ENCODE results near the gene HOXA13. TPM values are rescaled to one million over a fixed set of nuclear protein-coding genes. Genes with fewer than 3 reads are reported as not detected.

The HOXA13 gene
- total RNA-seq, 4 donors from 2014 or later, result not detected

GRCh38 chr7:27180431-27181420 is 19.2 kb downstream of the HOXA13 start:
- Histone ChIP-seq H3K9me3 (no peaks in the 10 kb centered on the region), H3K4me3 (replicated peaks in 1 of 3) (no peak overlapping the region), H3K36me3 (no peaks in the 10 kb centered on the region), H3K27ac (no peak overlapping the region), H3K27me3 (peaks cover 88% of the 10 kb centered on the region), H3K4me1 (peaks cover 15 to 28% of the 10 kb centered on the region in 2 donors)
- TF ChIP-seq POLR2A (IDR thresholded peaks at IDR 0.05) (no peak), CTCF (IDR thresholded peaks at IDR 0.05) (no peak)
- DNase-seq, result no peak
- intact Hi-C loops (cut with DNase I), result no loop called here
- 33 to 48% methylated on average over 10 to 12 of the region's 12 CpGs for WGBS, 2 donors

GRCh38 chr7:27179503-27180430 is 20.1 kb downstream of the HOXA13 start:
- Histone ChIP-seq H3K27me3 (peaks cover 88% of the 10 kb centered on the region), H3K9me3 (no peaks in the 10 kb centered on the region), H3K4me1 (peaks cover 15 to 24% of the 10 kb centered on the region in 2 donors), H3K4me3 (replicated peaks in 1 of 3) (no peak overlapping the region), H3K36me3 (no peaks in the 10 kb centered on the region), H3K27ac (no peak overlapping the region)
- 3 to 11% methylated on average over 49 to 54 of the region's 56 CpGs for WGBS, 2 donors
- DNase-seq, result peak; percentile 34 to 45
- intact Hi-C loops (cut with DNase I), result loop anchor here (10.0 kb wide), 1 partner anchor 1095 kb away; no protein-coding TSS in a partner anchor
- TF ChIP-seq CTCF (IDR thresholded peaks at IDR 0.05) (peak; percentile 35 to 85 (median 48)), POLR2A (IDR thresholded peaks at IDR 0.05) (no peak)

GRCh38 chr7:27179030-27179429 is 20.9 kb downstream of the HOXA13 start:
- TF ChIP-seq CTCF (IDR thresholded peaks at IDR 0.05) (no peak), POLR2A (IDR thresholded peaks at IDR 0.05) (no peak)
- no peak overlapping the region for H3K27ac ChIP-seq
- H3K4me1 ChIP-seq, result peaks cover 9 to 22% of the 10 kb centered on the region in 2 donors
- intact Hi-C loops (cut with DNase I), result loop anchor here (10.0 kb wide), 1 partner anchor 1094 kb away; no protein-coding TSS in a partner anchor
- DNase-seq, result no peak
- H3K9me3 ChIP-seq, result no peaks in the 10 kb centered on the region
- 28 to 44% methylated on average over 14 of the region's 14 CpGs for whole genome bisulfite sequencing, 2 donors
- no peaks in the 10 kb centered on the region for H3K36me3 ChIP-seq
- H3K4me3 ChIP-seq (replicated peaks in 1 of 3), result no peak overlapping the region
- peaks cover 88% of the 10 kb centered on the region for H3K27me3 ChIP-seq

- DNase-seq, result no peak
- Histone ChIP-seq H3K36me3 (no peaks in the 10 kb centered on the region), H3K27ac (no peak overlapping the region), H3K4me1 (peaks cover 9 to 22% of the 10 kb centered on the region in 2 donors), H3K27me3 (peaks cover 88% of the 10 kb centered on the region), H3K9me3 (no peaks in the 10 kb centered on the region), H3K4me3 (replicated peaks in 1 of 3) (no peak overlapping the region)
- WGBS, 2 donors, result 60 to 69% methylated on average over 6 of the region's 6 CpGs
- intact Hi-C loops (cut with DNase I), result loop anchor here (10.0 kb wide), 1 partner anchor 1094 kb away; no protein-coding TSS in a partner anchor
- no peak for TF ChIP-seq POLR2A (IDR thresholded peaks at IDR 0.05)
- no peak for TF ChIP-seq CTCF (IDR thresholded peaks at IDR 0.05)
Measured at GRCh38 chr7:27178366-27178765, 21.5 kb downstream of the HOXA13 start.
